ENCODE results near the gene TMEM266.

Gene TMEM266

GRCh38 chr15:76189106-76189505, 129.3 kb downstream of the TMEM266 start:
- DNase-seq, result no peak

DNA sequence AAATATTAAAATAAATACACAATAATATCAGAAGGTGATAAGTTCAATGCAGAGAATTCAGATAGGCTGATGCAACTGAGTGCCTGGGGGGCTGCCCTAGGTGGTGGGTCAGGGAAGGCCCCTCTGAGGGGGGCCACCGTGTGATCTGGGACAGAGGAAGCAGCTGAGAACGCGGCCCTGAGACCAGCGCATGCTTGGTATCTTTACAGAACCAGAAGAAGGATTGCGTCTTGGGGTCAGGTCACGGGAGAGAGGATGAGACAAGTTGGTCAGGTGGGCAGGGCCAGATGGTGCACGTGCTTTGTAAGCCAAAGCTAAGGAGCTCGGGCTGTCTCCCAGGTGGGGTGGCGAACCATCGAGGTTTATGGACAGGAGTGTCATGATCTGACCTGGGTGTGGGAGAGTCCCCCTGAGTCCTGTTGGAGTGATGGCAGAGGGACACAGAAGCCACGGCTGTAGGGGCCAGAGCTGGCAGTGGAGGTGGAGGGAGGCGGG, 130.3 kb downstream of the TMEM266 start:
- no peak for DNase-seq

DNA sequence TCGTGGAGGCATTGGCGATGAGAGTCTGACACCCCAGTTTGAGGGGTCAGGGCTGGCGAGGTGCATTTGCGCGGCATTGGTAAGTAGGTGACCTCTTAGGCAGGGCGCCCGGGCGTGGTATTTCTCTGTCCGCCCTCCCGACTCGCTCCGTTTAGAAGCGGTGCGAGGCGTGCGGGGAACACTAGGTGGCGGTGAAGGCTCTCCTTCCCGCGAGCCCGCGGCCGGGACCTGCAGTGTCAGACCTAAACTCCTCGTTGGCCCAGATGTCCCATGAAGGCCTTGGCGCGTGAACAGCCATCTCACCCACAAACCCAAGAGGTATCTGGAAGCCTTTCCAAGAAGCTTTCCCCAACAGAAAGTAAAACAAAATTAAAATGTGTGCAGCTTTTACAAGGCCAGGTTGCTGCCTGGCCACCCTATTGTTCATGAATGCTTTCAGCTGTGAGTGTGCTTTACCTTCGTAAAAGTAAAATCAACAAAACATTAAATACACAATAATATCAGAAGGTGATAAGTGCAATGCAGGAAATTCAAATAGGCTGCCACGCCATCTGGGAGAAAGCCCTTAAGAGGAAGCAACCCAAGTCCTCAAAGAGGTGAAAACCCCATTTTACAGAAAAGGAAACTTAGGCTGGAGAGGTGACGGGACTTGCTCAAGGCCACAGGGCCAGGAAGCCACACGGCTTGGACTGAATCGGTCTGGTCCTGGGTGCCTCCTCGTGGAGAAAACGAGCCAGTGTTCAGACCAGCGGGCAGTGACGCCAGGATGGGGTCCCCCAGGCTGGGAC, 131.2 kb downstream of the TMEM266 start:
- DNase-seq, result peak; percentile 75

DNA sequence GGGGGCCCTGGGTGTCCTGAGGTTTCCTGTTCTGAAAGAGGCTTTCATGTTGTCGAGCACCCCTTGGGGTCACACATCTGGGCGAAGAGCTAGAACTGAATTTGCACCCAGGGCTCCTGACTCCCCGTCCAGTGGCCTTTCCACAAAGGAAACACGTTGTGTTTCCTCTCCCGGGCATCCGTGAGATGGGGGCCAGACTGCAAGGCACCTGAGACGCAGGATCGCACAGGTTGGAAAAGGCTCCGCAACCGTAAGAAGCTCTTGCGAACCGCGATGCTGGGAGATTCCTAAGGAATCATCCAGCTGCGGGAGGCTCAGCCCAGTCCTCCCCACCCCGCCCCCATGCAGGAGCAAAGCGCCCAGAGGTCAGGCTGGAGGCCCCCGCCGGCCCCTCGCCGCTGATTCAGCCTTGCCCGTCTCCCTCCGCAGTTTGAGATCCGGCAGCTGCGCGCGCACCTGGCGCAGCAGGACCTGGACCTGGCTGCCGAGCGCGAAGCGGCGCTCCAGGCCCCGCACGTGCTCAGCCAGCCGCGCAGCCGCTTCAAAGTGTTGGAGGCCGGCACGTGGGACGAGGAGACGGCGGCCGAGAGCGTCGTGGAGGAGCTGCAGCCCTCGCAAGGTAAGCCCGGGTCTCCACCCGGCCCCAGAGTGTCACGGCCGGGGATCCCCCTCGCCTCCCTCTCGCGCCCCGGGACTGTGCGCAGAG, 131.9 kb downstream of the TMEM266 start:
- DNase-seq, result no peak

DNA sequence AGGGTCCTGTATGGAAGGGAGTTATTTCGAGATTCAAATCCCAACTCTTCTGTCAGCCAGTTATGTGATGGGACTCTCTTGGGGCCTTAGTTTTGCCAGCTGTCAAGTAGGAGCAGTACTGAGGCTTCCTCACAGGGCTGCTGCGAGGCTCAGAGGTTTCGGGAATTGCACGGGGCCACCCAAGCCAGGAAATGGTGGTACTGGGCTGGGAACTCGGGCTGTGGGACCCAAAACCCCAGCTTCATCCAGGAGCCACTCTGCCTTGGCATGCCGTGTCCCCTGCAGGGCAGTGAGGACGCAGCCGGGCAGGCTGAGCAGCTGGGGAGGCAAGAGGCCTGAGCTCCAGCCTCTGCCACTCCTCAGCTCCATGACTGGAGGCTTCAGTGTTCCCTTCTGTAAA, 132.9 kb downstream of the TMEM266 start:
- no peak for DNase-seq

- DNase-seq, result no peak
Measured at GRCh38 chr15:76193934-76194333, 134.1 kb downstream of the TMEM266 start.

DNA sequence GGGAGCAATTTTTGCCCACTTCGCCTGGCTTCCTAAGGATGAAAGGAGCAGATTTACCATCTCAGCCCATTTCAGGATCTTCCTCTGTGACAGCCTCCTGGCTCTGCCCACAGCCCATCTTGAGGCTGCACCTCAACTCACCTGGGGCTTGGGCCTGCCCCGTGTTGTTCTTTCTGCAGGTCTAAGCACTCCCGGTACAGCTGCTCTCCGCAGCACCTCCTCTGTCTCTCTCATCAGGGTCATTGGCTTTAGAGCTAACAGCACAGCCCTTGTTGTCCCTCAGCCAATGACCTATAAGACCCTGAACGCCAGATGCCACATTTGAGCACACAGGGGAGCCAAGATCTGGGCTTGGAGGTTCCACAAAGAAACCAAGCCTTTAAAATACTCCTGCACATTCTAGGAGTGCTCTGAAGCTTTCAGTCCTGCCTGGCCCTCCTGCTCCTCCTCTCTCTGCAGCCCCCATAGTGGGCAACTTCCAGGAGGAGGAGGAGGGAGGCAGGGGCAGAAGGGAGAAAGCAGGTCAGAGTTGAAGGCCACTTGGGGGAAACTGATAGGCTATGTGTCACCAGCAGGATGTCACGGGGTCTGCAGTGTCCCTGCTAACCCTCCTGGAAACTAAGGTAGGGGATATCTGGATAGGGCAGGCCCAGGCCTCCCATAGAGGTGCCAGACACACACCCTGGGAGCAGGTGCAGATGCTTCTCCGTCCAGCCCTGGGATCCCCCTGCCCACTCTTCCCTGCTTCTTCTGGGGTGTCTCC, 135.9 kb downstream of the TMEM266 start:
- no peak for DNase-seq

- DNase-seq, result no peak
Measured at GRCh38 chr15:76196269-76197231, 136.8 kb downstream of the TMEM266 start.

- DNase-seq, result no peak
Measured at GRCh38 chr15:76197703-76198455, 138.1 kb downstream of the TMEM266 start.

DNA sequence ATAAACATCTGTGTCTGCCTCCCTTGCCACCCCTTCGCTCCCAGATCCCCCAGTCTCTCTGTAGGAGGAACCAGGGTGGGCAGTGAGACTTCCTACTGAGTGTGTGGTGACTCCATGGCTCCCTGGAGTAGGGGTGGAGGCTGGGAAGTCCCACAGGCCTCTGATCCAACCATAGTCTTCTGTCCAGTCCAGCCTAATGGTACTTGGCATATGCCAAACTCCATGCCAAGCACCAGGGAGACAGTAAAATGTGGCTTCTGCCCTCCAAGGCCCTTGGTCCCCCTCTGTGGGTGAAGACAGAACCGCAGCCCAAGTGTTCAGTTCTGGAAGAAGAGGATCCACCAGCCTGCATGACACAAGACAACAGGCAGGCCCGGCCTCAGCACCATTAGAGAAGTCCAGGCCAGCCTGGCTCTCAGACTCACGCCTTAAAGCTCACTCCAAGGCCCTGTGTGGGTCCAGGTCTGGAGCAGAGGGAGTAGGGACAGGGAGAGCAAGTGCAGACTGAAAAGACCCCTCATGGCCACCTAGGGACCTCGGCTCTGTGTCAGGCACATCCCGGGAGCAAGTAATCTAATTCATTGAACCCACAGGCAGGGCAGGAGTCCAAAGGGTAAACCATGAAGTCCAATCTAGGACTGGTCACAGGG, 138.8 kb downstream of the TMEM266 start:
- DNase-seq, result no peak

GRCh38 chr15:76199106-76200082, 139.6 kb downstream of the TMEM266 start:
- no peak for DNase-seq

GRCh38 chr15:76200083-76200465, 140.3 kb downstream of the TMEM266 start:
- no peak for DNase-seq

GRCh38 chr15:76200641-76201105, 140.9 kb downstream of the TMEM266 start:
- no peak for DNase-seq

DNA sequence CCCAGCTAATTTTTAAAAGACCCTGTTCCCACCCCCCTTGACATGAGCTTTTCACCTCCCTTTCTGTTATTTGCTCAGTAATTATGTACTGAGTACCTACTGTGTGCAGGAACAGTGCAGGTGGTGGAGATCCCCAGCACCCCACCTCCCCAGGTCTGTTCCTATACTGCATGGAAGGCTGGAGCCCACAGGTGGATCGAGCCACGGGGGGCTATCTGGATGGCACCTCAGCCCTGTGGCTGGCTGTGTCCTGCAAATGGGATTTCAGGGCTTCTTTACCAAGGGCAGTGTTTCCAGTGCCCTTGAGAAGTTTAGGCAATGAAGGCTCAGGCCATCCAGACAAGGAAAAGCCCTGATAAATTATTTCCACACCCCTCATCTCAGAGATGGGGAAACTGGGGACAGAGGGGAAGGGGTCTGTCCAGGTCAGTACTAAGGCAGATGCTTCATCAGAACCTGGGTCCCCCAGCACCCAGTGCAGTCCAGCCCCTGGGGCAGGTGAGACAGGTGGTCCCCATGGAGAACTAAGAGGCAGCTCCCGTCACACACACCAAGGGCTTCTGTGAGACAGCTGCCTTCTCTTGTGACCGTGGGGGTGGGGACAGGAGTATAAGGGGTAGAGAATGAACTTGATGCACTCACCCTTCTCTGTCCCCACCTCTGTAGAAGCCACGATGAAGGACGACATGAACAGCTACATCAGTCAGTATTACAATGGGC, 141.9 kb downstream of the TMEM266 start:
- no peak for DNase-seq

GRCh38 chr15:76203346-76204108, 143.7 kb downstream of the TMEM266 start:
- DNase-seq, result no peak

GRCh38 chr15:76204109-76204845, 144.5 kb downstream of the TMEM266 start:
- no peak for DNase-seq

- DNase-seq, result no peak
Measured at GRCh38 chr15:76204916-76205460, 145.2 kb downstream of the TMEM266 start.
